Measurements from ENCODE around the gene SEC61G.
A peak's percentile ranks its signal among the peaks of the same experiment; 100 is the strongest.

Gene SEC61G

DNA sequence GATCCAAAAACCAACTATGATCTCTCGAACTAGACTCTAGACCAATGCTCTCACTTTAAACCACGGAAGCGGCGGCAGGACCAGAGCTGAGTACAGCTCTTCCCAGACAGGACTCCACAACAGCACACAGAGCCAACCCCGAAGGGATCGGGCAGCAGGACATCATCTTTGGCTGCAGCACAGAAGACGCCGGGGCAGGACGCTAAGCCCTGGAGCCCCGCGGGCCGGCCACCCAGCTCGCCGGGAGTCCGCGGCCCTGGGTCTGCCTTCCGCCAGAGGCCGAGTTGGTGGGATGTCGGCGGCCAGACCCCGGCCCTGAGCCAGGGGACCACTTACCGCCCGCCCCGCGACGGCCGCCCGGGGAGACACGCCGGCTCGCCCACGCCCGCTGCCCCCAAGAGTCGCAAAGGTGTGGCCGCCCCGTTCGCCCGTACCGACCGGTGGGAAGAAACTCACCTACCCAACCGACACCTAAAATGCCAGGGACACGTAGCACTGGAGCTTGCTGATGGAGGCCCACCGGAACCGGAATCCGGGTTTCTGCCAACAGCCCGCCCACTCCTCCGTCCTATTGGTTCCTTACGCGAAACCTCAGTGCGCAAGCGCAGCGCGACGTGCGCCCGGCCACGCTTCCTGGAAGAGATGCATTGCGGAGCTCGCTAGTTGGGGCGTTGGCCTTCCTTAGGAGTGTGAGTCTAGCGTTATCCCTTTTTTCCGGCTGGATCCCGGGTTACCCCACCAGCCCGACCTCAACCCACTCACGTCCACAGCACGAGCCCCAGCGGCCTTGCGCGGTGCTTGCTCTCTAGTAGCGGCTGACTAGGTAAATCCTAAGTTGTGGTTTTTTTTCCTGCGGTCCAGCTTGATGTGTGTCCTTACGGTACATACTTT lies at the start of gene SEC61G:
Gene SEC61G (minus strand): TSS at position 510 of the 891 bp plus-strand sequence. CDS start 1,623 bp downstream, outside the sequence.
- FAIRE-seq (peak; percentile 98), DNase-seq (ENCODE audit: low spot score) (peak; percentile 98)

GRCh38 chr7:54802841-54803240 lies 43.8 kb upstream of the SEC61G start:
- DNase-seq (ENCODE audit: low spot score) = no peak

GRCh38 chr7:54802114-54802513 lies 43.1 kb upstream of the SEC61G start:
- DNase-seq (ENCODE audit: low spot score) = no peak
- no peak for FAIRE-seq

More at GRCh38 chr7:54802841-54803240, 43.8 kb upstream of the SEC61G start:
- FAIRE-seq = no peak

- DNase-seq (ENCODE audit: low spot score) (no peak), FAIRE-seq (no peak)
Observed at GRCh38 chr7:54799792-54800191, 40.8 kb upstream of the SEC61G start.

- FAIRE-seq (no peak), DNase-seq (ENCODE audit: low spot score) (no peak)
Observed at GRCh38 chr7:54798530-54798929, 39.5 kb upstream of the SEC61G start.

DNA sequence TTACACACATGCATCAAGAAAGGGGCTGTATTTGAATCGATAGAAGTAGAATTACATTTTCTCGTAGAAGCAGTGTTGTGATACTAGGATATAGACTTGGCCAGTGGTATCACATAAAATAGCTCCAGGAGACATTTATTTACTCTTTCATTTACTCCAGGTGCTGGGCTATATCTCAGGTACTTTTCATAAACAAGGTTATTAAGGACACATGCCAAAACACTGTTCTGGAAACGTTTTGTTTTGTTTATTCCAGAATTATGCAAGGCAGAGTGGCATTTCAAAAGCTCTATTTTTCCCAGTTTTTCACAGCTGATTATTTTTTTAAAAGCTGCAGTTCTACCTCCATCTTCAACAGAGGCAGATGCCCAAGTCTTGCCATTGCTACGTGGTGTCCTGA lies 37.8 kb upstream of the SEC61G start:
- FAIRE-seq = peak; percentile 37
- DNase-seq (ENCODE audit: low spot score) = no peak

DNA sequence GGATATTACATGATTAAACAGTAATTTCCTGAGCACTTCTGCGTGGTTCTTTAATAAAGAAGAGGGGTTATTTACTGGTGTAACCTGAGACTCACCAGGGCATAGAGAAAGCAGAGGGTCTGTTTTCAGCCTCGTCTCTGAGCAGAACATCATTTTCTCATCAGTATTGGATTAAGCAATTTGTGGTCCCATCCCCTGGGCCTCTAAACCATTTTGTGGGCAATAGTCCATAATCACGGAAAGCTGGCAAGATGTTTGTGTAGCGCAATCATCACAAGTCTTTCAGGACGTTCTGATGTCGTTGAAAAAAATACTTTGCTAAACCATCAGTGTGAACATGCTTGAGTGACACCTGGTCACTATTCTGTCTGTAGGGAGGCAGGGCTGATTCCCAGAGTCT lies 37.1 kb upstream of the SEC61G start:
- FAIRE-seq = no peak
- DNase-seq (ENCODE audit: low spot score) = no peak

- FAIRE-seq = no peak
Observed at GRCh38 chr7:54792383-54792782, 33.4 kb upstream of the SEC61G start.

GRCh38 chr7:54788664-54789063 lies 29.7 kb upstream of the SEC61G start:
- DNase-seq (ENCODE audit: low spot score) (peak; percentile 87), FAIRE-seq (peak; percentile 98)

More at GRCh38 chr7:54792383-54792782, 33.4 kb upstream of the SEC61G start:
- DNase-seq (ENCODE audit: low spot score) = no peak

DNA sequence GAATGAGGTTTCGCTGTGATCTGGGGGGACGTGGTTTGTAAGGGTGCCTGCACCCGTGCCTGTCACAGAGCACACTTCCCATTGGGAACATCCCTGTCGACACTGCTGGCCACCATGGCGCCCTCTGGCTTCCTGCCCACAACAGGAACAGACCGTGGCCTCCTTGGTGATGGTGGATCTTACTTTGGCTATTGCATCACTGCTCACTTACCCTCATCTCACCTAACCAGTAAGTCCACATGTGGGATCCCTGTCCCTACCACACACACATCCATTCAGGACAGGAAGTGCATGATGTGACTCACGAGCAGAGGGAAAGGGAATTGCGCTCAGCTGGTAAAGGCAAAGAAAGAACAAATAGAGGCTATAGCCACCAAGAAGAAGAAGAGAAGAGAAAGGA lies 26.2 kb upstream of the SEC61G start:
- DNase-seq (ENCODE audit: low spot score) (no peak), FAIRE-seq (peak; percentile 81)

- no peak for DNase-seq (ENCODE audit: low spot score)
- FAIRE-seq = no peak
Observed at GRCh38 chr7:54783952-54784351, 24.9 kb upstream of the SEC61G start.

DNA sequence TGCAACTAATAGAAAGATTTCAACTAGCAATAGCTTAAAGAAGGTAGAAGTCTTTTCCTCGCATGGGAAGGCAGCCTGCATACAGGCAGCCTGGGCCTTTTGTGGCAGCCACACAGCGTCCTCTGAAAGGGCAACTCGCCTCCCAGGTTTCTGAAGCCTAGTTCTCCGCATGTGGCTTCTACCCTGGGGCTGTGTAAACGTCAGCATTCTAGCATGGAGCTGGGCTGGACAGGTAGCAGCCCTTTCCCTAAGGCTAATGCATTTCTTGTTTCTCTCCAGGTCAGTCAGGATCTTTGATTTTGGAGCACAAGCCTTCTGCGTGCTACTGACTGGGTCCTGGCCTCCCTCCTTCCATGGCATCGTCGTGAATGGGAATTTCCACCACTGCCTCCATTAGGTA lies 23.8 kb upstream of the SEC61G start:
- no peak for DNase-seq (ENCODE audit: low spot score)
- no peak for FAIRE-seq

DNA sequence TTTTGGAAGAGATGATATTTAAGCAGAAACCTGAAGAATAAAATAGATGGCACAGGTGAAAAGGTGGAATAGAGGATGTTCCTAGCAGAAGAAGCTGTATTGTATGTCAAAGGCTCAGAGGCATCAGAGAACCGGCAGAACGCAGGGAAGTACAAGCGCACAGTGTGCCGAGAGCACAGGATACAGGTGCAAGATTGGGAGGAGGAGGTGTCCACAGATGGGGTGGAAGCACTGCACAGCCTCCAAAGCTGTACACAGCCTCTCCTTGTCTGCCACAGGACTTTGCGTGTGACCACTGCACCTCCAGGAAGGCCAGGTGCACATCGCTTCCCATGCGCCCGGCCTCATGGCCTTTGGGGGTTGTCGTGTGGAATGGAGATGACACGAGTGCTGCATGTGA lies 23.3 kb upstream of the SEC61G start:
- FAIRE-seq (no peak), DNase-seq (ENCODE audit: low spot score) (no peak)

- no peak for DNase-seq (ENCODE audit: low spot score)
- no peak for FAIRE-seq
Observed at GRCh38 chr7:54781134-54781920, 22.3 kb upstream of the SEC61G start.

- FAIRE-seq (no peak), DNase-seq (ENCODE audit: low spot score) (no peak)
Observed at GRCh38 chr7:54780490-54780889, 21.5 kb upstream of the SEC61G start.

DNA sequence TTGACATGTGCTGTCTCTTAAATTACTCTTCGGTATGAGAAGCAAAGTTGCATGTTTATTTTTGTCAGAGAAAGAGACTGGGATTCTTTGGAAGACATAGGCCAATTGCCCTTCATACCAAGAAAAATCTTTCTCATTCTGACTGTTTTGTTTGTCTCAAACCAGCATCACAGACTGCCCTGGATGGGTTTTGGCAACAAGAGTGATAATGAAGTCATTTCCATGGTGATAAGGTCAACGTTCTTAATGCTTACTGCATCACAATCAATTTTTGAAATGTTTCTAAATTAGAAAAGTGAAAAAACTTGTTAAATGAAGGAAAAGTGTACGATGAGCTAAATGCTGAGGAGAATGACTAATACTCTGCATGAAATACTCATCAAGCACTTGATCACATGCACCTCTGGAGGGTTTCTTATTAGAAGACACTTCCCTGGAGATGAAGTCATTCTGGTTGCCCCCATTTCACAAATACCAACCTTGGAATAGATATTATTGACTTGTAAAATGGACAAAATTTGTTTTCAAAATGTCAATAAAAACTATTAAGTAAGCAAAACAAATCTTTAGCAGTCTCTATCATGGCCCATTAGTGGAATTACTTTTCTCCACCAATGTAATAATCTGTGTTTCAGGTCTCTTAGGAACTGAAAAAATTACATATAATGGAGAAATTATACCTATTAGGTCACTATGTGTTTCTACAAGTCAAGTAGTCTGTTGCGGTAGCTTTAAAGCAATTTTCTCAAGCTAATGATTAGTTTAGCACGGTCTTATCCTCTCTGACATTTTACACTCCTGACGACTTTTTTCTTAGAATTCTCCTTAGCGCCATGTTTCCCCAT lies 19.9 kb upstream of the SEC61G start:
- FAIRE-seq = no peak
- DNase-seq (ENCODE audit: low spot score) = no peak

DNA sequence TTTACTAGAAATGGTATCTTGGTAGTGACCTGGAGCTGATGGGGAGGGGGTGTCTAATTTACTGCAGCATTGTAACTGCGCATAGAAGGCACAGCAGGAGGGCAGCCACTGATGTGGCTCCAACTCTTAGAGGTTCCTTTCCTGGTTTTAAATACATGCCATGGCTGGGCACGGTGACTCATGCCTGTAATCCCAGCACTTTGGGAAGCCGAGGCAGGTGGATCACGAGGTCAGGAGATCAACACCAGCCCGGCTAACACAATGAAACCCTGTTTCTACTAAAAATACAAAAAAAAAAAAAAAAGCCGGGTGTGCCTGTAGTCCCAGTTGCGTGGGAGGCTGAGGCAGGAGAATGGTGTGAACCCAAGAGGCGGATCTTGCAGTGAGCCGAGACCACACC lies 19.2 kb upstream of the SEC61G start:
- no peak for DNase-seq (ENCODE audit: low spot score)
- FAIRE-seq = no peak

GRCh38 chr7:54774785-54775740 lies 16.1 kb upstream of the SEC61G start:
- DNase-seq (ENCODE audit: low spot score) (no peak), FAIRE-seq (no peak)

GRCh38 chr7:54773472-54774399 lies 14.7 kb upstream of the SEC61G start:
- FAIRE-seq = peak; percentile 88

More at GRCh38 chr7:54773472-54774399, 14.7 kb upstream of the SEC61G start:
- peak; percentile 85 for DNase-seq (ENCODE audit: low spot score)
